T47D (cell line): Measurements from ENCODE around the gene ATM.

Experiments used
- DNase-seq, 2 experiments: peaks; one replicate each; pipeline versions ENCODE4 v3.0.0 to v3.0.0-alpha.2; 2011 to 2012; ENCODE audit warnings: low read depth in 1 of 2, low spot score in 1 of 2
- JUND ChIP-seq: IDR thresholded peaks from 2 replicates; pipeline ENCODE4 v1.6.1; 2012; ENCODE audit warnings: low read depth
- in situ Hi-C: cut with HindIII; loops from 2 replicates; pipeline ENCODE4 v1.10.0; 2016; ENCODE audit warnings: low sequenced_read_pairs, low pct_unique_long_range_greater_than_20kb

Gene ATM

DNA sequence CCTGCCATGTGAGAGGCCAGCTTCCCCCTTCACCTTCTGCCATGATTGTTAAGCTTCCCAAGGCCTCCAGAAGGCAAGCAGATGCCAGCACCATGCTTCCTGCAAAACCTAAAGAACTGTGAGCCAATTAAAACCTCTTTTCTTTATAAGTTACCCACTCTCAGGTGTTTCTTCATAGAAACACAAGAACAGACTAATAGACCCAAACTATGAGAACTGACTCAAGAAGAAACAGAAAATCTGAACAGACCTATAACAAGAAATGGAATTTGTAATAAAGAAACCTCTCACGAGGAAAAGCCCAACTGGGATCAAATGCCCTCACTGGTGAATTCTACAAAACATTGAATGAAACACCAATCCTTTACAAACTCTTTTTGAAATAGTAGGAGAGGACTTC lies 12.4 kb upstream of the ATM start:
- in situ Hi-C loops = no loop called here
- DNase-seq = no peak

DNA sequence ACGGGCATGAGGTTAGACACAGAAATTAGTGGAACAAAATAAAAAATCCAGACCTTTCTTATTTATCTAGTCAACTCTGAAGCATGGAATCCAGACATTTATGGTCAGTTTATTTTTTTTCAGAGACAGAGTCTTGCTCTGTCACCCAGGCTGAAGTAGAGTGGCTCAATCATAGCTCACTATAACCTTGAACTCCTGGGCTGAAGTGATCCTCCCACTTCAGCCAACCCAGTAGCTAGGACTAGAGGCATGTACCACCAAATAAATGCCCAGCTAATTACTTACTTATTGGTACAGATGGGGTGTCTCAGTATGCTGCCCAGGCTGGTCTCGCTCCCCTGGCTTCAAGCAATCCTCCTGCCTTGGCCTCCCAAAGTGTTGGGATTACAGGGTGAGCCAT lies 9.1 kb upstream of the ATM start:
- TF ChIP-seq JUND = no peak
- DNase-seq = no peak
- in situ Hi-C loops = no loop called here

More for the DNA sequence above, 12.4 kb upstream of the ATM start:
- TF ChIP-seq JUND = no peak

DNA sequence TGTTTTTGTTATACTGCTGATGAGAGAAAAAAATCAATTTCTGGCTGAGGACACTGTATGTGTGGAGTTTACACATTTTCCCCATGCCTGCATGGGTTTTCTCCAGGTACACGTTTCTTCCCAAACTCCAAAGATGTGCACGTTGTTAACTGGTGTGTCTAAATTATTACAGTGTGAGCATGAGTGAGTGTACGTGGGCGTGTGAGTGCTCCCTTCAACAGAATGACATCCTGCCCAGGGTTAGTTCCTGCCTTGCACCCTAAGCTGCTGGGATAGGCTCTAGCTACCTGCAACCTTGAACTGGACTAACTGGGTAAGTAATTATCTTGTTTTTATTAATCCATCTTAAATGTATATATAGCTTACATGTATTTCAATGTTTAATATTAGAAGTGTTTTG lies 5.9 kb upstream of the ATM start:
- no peak for DNase-seq
- TF ChIP-seq JUND = no peak
- in situ Hi-C loops = no loop called here

DNA sequence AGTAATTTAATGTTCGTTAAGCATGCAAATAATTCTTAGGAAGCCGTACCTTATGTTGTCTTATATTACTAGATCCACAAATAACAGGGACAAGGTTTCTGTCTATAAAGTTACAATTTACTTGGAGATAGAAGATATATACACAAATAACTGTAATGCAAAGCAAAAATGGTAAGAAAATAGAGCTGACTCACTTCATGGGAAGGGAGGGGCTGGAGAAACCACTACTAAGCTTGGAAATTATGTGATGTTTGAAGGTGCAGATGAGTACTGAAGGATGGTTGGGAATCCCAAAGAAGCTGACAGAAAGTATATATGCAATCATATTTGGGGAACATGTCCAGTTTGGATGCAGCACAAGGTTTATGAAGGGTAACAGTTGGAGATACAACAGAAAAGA lies 4.4 kb upstream of the ATM start:
- TF ChIP-seq JUND = no peak
- DNase-seq = no peak
- in situ Hi-C loops = no loop called here

DNA sequence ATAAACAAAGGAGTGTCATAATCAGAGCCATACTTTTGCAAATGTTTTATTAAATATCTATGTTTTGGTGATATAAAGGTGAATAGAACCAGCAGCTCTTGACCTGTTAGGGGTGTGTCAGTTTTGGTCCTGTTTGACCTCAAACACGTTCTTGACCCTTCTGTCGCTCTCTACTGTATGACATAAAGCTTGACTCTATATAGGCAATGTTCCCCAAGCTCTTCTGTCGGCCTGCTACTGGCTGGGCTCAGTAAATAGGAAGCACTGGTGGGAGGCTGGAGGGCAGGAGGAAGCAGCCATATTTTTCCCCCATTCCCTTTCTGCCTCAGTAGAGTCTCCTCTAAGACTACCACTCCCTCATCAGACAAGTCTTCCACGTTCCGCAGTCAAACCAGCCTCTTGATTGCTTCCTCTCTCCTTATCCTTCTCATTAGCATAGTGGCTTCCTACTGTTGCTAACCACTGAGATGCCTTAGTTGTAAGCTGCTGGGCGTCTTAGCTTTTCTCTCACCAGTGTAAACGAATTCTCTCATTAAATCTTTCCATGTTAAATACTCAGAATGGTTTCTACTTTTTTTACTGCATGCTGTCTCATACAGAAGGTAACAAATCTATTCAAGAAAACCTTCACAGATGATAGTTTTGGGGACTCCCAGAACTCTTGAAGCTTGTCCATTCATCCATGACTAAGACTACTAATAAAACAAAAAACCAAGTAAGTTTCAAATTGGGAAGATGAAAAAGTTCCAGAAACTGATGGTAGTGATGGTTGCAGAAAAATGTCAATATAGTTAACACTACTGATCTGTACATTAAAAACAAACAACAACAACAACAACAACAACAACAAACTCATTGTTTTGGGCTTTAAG lies 3.7 kb upstream of the ATM start:
- TF ChIP-seq JUND = no peak
- in situ Hi-C loops = no loop called here
- DNase-seq = no peak

DNA sequence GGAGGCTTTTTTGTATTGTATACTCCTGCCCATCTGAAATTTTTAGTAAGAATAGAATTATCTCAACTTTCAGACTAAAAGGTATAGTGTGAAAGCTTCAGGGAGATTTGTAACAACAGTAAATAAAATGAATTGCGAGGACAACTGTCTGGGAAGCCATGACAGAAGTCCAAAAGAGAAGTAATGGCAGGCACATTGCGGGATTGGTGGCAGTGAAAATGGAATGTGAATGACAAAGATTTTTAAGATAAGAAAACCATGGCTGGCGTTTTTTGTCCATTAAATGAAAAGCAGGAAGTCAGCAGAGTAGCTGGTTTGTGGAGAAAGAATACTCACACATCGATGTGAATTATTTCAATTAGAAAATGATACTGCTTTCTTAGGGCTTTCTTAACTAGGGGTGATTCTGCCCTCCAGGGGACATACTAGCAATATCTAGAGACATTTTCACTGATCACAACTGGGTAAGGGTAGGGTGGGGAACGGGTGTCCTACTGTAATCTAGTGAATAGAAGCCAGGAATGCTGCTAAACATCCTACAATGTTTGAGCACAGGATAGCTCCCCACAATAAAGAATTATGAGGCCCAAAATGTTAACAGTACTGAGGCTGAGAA lies 2.0 kb upstream of the ATM start:
- TF ChIP-seq JUND = no peak
- in situ Hi-C loops = no loop called here
- peak in 1 of 2 experiments; percentile 24 for DNase-seq

DNA sequence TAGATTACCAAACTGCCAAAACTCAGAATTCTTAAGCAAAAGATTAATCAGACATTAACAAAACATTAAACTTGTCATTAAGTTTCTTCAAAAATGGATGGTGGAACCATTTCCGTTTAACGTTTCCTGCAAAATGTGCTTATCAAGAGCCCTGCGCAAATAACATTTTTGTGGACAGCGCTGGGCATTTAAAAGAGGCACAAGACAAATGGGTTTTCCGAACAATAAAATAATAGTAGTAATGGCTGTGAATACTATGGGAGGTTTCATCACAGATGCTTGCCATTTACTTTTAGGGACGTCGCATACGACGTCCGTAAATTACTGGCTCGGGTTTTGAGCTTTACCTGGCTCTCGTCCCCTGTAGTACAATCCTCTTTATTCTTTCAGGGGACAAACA lies 1.5 kb upstream of the ATM start:
- TF ChIP-seq JUND = no peak
- in situ Hi-C loops = no loop called here
- peak in 1 of 2 experiments; percentile 5 for DNase-seq

- no peak for TF ChIP-seq JUND
- no peak for DNase-seq
- in situ Hi-C loops = no loop called here
Observed at GRCh38 chr11:108221911-108222573, 825 bp upstream of the ATM start.

- no peak for TF ChIP-seq JUND
- DNase-seq = no peak
- in situ Hi-C loops = no loop called here
Observed at GRCh38 chr11:108223348-108224149, 682 bp downstream of the ATM start.

DNA sequence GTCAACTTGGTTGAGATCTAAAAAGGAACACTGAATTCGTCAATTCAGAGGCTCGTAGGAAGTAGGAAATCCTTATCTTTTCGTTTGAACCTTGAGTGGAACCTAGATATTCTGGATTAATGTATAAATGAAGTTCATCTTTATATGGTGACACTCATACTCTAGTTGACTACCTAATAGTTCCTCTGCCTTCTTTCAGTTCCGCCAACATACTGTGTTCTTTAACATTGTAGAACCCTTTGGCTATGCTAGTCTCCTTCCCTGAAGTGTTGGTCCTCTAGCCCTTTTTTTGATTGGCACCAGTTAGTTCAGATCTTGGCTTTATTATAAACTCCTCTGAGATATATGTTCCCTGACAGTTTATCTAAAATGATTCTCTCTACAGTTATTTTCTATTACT lies 1.5 kb downstream of the ATM start:
- in situ Hi-C loops = no loop called here
- DNase-seq = no peak

GRCh38 chr11:108224911-108225786 lies 2.3 kb downstream of the ATM start:
- no peak for TF ChIP-seq JUND
- no peak for DNase-seq
- in situ Hi-C loops = no loop called here

More for the DNA sequence above, 1.5 kb downstream of the ATM start:
- no peak for TF ChIP-seq JUND
